H9 (cell line): ENCODE data around the gene PRPF19. TPM values are rescaled to one million over a fixed set of nuclear protein-coding genes. Genes with fewer than 3 reads are reported as not detected.

ENCODE experiments used
- DNase-seq: peaks from one replicate; pipeline ENCODE4 v3.0.0-alpha.2; 2017
- H2AFZ ChIP-seq: one replicate; pipeline ENCODE4 v1.6.1; 2013; ENCODE audit warnings: mild to moderate bottlenecking, low read length, control low read depth, moderate library complexity
- H2AK5ac ChIP-seq: 2 replicates; pipeline ENCODE4 v1.6.1; 2013; ENCODE audit warnings: low read length, control low read depth, mixed read lengths; ENCODE audit not compliant: insufficient read length
- H2BK120ac ChIP-seq: one replicate; pipeline ENCODE4 v1.6.1; 2013; ENCODE audit warnings: low read depth, mild to moderate bottlenecking, low read length, control low read depth, inconsistent platforms; ENCODE audit not compliant: poor library complexity, severe bottlenecking
- H2BK12ac ChIP-seq: 2 replicates; pipeline ENCODE4 v1.6.1; 2013; ENCODE audit warnings: low read length, control low read depth, mixed read lengths, low read depth; ENCODE audit not compliant: insufficient read length
- H2BK15ac ChIP-seq: 2 replicates; pipeline ENCODE4 v1.6.1; 2013; ENCODE audit warnings: low read depth, low read length, control low read depth
- H2BK20ac ChIP-seq: one replicate; pipeline ENCODE4 v1.6.1; 2013; ENCODE audit warnings: low read depth, mild to moderate bottlenecking, low read length, control low read depth, inconsistent platforms; ENCODE audit not compliant: poor library complexity, severe bottlenecking
- H2BK5ac ChIP-seq: 2 replicates; pipeline ENCODE4 v1.6.1; 2013; ENCODE audit warnings: low read length, control low read depth, mixed read lengths; ENCODE audit not compliant: insufficient read length
- H3K14ac ChIP-seq: 2 replicates; pipeline ENCODE4 v1.6.1; 2013; ENCODE audit warnings: low read length, control low read depth; ENCODE audit not compliant: insufficient read depth
- H3K18ac ChIP-seq: 2 replicates; pipeline ENCODE4 v1.6.1; 2013; ENCODE audit warnings: low read depth, mild to moderate bottlenecking, mixed read lengths, low read length, control low read depth; ENCODE audit not compliant: insufficient read length
- H3K23ac ChIP-seq: 2 replicates; pipeline ENCODE4 v1.6.1; 2013; ENCODE audit warnings: low read length, control low read depth, mixed read lengths, low read depth; ENCODE audit not compliant: insufficient read length
- H3K23me2 ChIP-seq: 2 replicates; pipeline ENCODE4 v1.6.1; 2013; ENCODE audit warnings: low read depth, mild to moderate bottlenecking, mixed read lengths, low read length, control low read depth; ENCODE audit not compliant: insufficient read length, poor library complexity, severe bottlenecking
- H3K27ac ChIP-seq: 2 replicates; pipeline ENCODE4 v1.5.1; 2013; ENCODE audit warnings: low read length, control low read depth, mixed read lengths, low read depth; ENCODE audit not compliant: insufficient read length
- H3K27me3 ChIP-seq: 2 replicates; pipeline ENCODE4 v1.6.1; 2013; ENCODE audit warnings: low read length, control low read depth, inconsistent platforms; ENCODE audit not compliant: insufficient read depth
- H3K4ac ChIP-seq: 2 replicates; pipeline ENCODE4 v1.6.1; 2013; ENCODE audit warnings: low read depth, mild to moderate bottlenecking, control low read depth, inconsistent platforms, low read length, moderate library complexity
- H3K4me1 ChIP-seq: 2 replicates; pipeline ENCODE4 v1.6.1; 2013; ENCODE audit warnings: low read length, control low read depth, inconsistent platforms; ENCODE audit not compliant: insufficient read depth
- H3K4me2 ChIP-seq: 2 replicates; pipeline ENCODE4 v1.6.1; 2013; ENCODE audit warnings: low read length, control low read depth, mixed read lengths; ENCODE audit not compliant: insufficient read length, insufficient read depth
- H3K56ac ChIP-seq: 2 replicates; pipeline ENCODE4 v1.6.1; 2013; ENCODE audit warnings: low read depth, mild to moderate bottlenecking, mixed read lengths, low read length, control low read depth; ENCODE audit not compliant: insufficient read length
- H3K79me1 ChIP-seq: 2 replicates; pipeline ENCODE4 v1.6.1; 2013; ENCODE audit warnings: low read depth, mild to moderate bottlenecking, moderate library complexity, low read length, control low read depth, inconsistent platforms; ENCODE audit not compliant: insufficient read depth, poor library complexity, severe bottlenecking
- H3K79me2 ChIP-seq: 2 replicates; pipeline ENCODE4 v1.6.1; 2013; ENCODE audit warnings: low read length, control low read depth, inconsistent platforms; ENCODE audit not compliant: insufficient read depth
- H3K9ac ChIP-seq: 2 replicates; pipeline ENCODE4 v1.6.1; 2013; ENCODE audit warnings: low read length, control low read depth, mixed read lengths; ENCODE audit not compliant: insufficient read length; ENCODE audit errors: extremely low read depth
- H3K9me3 ChIP-seq: one replicate; pipeline ENCODE4 v1.6.1; 2013; ENCODE audit warnings: low read depth, low read length, inconsistent platforms; ENCODE audit not compliant: control insufficient read depth
- H3T11ph ChIP-seq: one replicate; pipeline ENCODE4 v1.6.1; 2013; ENCODE audit warnings: mild to moderate bottlenecking, low read length, control low read depth, inconsistent platforms
- H4K20me1 ChIP-seq: one replicate; pipeline ENCODE4 v1.6.1; 2013; ENCODE audit not compliant: control insufficient read depth, insufficient read length, insufficient read depth
- H4K5ac ChIP-seq: 2 replicates; pipeline ENCODE4 v1.6.1; 2013; ENCODE audit warnings: low read depth, mild to moderate bottlenecking, mixed read lengths, low read length, control low read depth; ENCODE audit not compliant: insufficient read length
- H4K8ac ChIP-seq: replicated peaks from 2 replicates; pipeline ENCODE4 v1.6.1; 2013; ENCODE audit warnings: low read length, control low read depth, mixed read lengths, low read depth; ENCODE audit not compliant: insufficient read length
- H4K91ac ChIP-seq: 2 replicates; pipeline ENCODE4 v1.6.1; 2013; ENCODE audit warnings: low read depth, mild to moderate bottlenecking, moderate library complexity, mixed read lengths, low read length, control low read depth; ENCODE audit not compliant: insufficient read length
- H3K27ac Mint-ChIP-seq, 3 experiments: 2 replicates in 2 of 3; 3 replicates in 1 of 3; pipeline ENCODE4 v1.8.0; 2020 to 2021; ENCODE audit warnings: mixed read lengths in 3 of 3, mild to moderate bottlenecking in 1 of 3, moderate library complexity in 1 of 3
- H3K27me3 Mint-ChIP-seq: 2 replicates; pipeline ENCODE4 v1.8.0; 2021; ENCODE audit warnings: low read depth, mild to moderate bottlenecking, moderate library complexity, mixed read lengths
- H3K36me3 Mint-ChIP-seq, 3 experiments: 2 replicates in 2 of 3; 3 replicates in 1 of 3; pipeline ENCODE4 v1.8.0; 2020 to 2021; ENCODE audit warnings: low read depth in 3 of 3, mixed read lengths in 3 of 3; ENCODE audit not compliant: insufficient read depth in 1 of 3
- H3K4me1 Mint-ChIP-seq, 2 experiments: 2 replicates each; pipeline ENCODE4 v1.8.0; 2020; ENCODE audit warnings: mixed read lengths in 2 of 2
- H3K4me3 Mint-ChIP-seq, 2 experiments: 2 replicates in 1 of 2; 3 replicates in 1 of 2; pipeline ENCODE4 v1.8.0; 2020 to 2021; ENCODE audit warnings: mild to moderate bottlenecking in 2 of 2, mixed read lengths in 2 of 2, moderate library complexity in 1 of 2
- H3K9me3 Mint-ChIP-seq, 2 experiments: 2 replicates in 1 of 2; 3 replicates in 1 of 2; pipeline ENCODE4 v1.8.0; 2020; ENCODE audit warnings: mild to moderate bottlenecking in 2 of 2, mixed read lengths in 2 of 2, moderate library complexity in 1 of 2
- CTCF ChIP-seq: fragments of 200-600 bp; sonication (generic); conservative IDR thresholded peaks from 3 replicates; pipeline ENCODE4 v1.8.0; 2021; ENCODE audit warnings: antibody characterized with exemption, mild to moderate bottlenecking
- WGBS: extraction: QIAGEN DNeasy Blood & Tissue Kit; methylation state at CpG from one replicate; pipeline ENCODE4 v1.1.7; 2013; ENCODE audit warnings: missing lambda C conversion rate, low lambda C conversion rate, mixed read lengths; ENCODE audit not compliant: insufficient read length; ENCODE audit errors: extremely low coverage; 5-methylcytosine and 5-hydroxymethylcytosine counted together
- total RNA-seq: library from RNA; stranded (reverse); gene quantifications from 2 replicates; pipeline ENCODE4 v1.2.1, GENCODE V29; 2021

PRPF19 gene
- total RNA-seq, 1 experiment from 2014 or later, result 130 TPM

- Mint-ChIP-seq H3K27me3 (peaks cover 7% of the 10 kb centered on the region), H3K4me3 (peak overlapping the region; percentile 78 to 93), H3K36me3 (peaks cover 36 to 60% (median 56%) of the 10 kb centered on the region in 3 experiments; a peak in 6 of 7 replicates), H3K9me3 (no peaks in the 10 kb centered on the region), H3K27ac (peak overlapping the region in 1 of 3 experiments; percentile 62; a peak in 2 of 7 replicates), H3K4me1 (peaks cover 16 to 21% of the 10 kb centered on the region in 2 experiments)
- peaks cover 10% of the 10 kb centered on the region for H3K23me2 ChIP-seq
- no peak overlapping the region for H2BK120ac ChIP-seq
- H3K79me1 ChIP-seq, result no peaks in the 10 kb centered on the region
- H2AK5ac ChIP-seq, result no peak overlapping the region
- H3K14ac ChIP-seq, result peak overlapping the region; percentile 77
- no peak overlapping the region for H2BK5ac ChIP-seq
- peaks cover 2% of the 10 kb centered on the region; the same call in 1 of the 2 replicates for H3K4me1 ChIP-seq
- no peak overlapping the region for H3K56ac ChIP-seq
- no peak for TF ChIP-seq CTCF
- no peak overlapping the region for H2BK12ac ChIP-seq
- H2BK15ac ChIP-seq, result no peak overlapping the region; the same call in 1 of the 2 replicates
- no peak overlapping the region for H3T11ph ChIP-seq
- H3K4me2 ChIP-seq, result peak overlapping the region; percentile 91
- H4K91ac ChIP-seq, result no peak overlapping the region
- DNase-seq, result no peak
- H3K27ac ChIP-seq, result no peak overlapping the region
- H3K27me3 ChIP-seq, result no peaks in the 10 kb centered on the region
- H3K9ac ChIP-seq, result peak overlapping the region; percentile 41
- no peak overlapping the region for H3K23ac ChIP-seq
- no peak overlapping the region for H2BK20ac ChIP-seq
- H4K8ac ChIP-seq, result no peak overlapping the region
- no CpG with 5 or more reads among the region's 35 CpGs for WGBS
- no peak overlapping the region for H2AFZ ChIP-seq
- H4K5ac ChIP-seq, result no peak overlapping the region
- no peaks in the 10 kb centered on the region for H3K79me2 ChIP-seq
- H3K4ac ChIP-seq, result no peak overlapping the region
- H4K20me1 ChIP-seq, result no peaks in the 10 kb centered on the region
- H3K18ac ChIP-seq, result peak overlapping the region; percentile 13
- no peaks in the 10 kb centered on the region for H3K9me3 ChIP-seq
Observed at GRCh38 chr11:60924906-60925853, 18.8 kb upstream of the PRPF19 start.
